Stimulated activated CD4-positive, alpha-beta T cell treated with anti-CD3 and anti-CD28 coated beads, TNF-alpha, amount 100 ng/mL, for 48 hours (primary cell): Measurements from ENCODE around the gene POLR2F.
"Not testable (repeated sequence)": the region's sequence is repeated elsewhere in the genome, so short reads cannot be mapped to it uniquely, and the experiment has no call there.

Experiments
- DNase-seq, 3 donors: peaks; one replicate each; pipeline ENCODE4 v3.0.0-alpha.2; 2020; ENCODE audit warnings: low read depth in 3 of 3

The POLR2F gene

GRCh38 chr22:37925330-37925729, 28.2 kb upstream of the POLR2F start:
- no peak for DNase-seq

GRCh38 chr22:37925767-37926166, 27.7 kb upstream of the POLR2F start:
- DNase-seq = no peak

GRCh38 chr22:37926358-37926757, 27.1 kb upstream of the POLR2F start:
- DNase-seq = no peak

GRCh38 chr22:37926771-37927636, 26.5 kb upstream of the POLR2F start:
- DNase-seq = no peak

GRCh38 chr22:37927637-37927936, 25.9 kb upstream of the POLR2F start:
- DNase-seq = no peak

GRCh38 chr22:37929390-37929789, 24.1 kb upstream of the POLR2F start:
- no peak for DNase-seq

- no peak for DNase-seq
Measured at GRCh38 chr22:37930270-37930951, 23.1 kb upstream of the POLR2F start.

GRCh38 chr22:37930952-37931440, 22.5 kb upstream of the POLR2F start:
- no peak for DNase-seq

- no peak for DNase-seq
Measured at GRCh38 chr22:37931893-37932389, 21.6 kb upstream of the POLR2F start.

GRCh38 chr22:37932401-37932800, 21.1 kb upstream of the POLR2F start:
- DNase-seq = no peak

- no peak for DNase-seq
Measured at GRCh38 chr22:37932821-37933578, 20.5 kb upstream of the POLR2F start.

GRCh38 chr22:37933711-37934376, 19.7 kb upstream of the POLR2F start:
- DNase-seq = peak; percentile 76 to 80 (median 78)

- no peak for DNase-seq
Measured at GRCh38 chr22:37940698-37941376, 12.7 kb upstream of the POLR2F start.

- DNase-seq = no peak
Measured at GRCh38 chr22:37942133-37942532, 11.4 kb upstream of the POLR2F start.

- DNase-seq = no peak
Measured at GRCh38 chr22:37943136-37943824, 10.2 kb upstream of the POLR2F start.

GRCh38 chr22:37943825-37944198, 9.7 kb upstream of the POLR2F start:
- DNase-seq = no peak

GRCh38 chr22:37944423-37944822, 9.1 kb upstream of the POLR2F start:
- DNase-seq = not testable (repeated sequence)

GRCh38 chr22:37947142-37947795, 6.2 kb upstream of the POLR2F start:
- DNase-seq = not testable (repeated sequence)

- DNase-seq = no peak
Measured at GRCh38 chr22:37951305-37951704, 2.2 kb upstream of the POLR2F start.

- not testable (repeated sequence) for DNase-seq
Measured at GRCh38 chr22:37952629-37953028, 870 bp upstream of the POLR2F start.
